GM19438 (cell line): ENCODE data around the gene NDUFA6.

Experiments used
- ATAC-seq: cut with Tn5 transposase; IDR thresholded peaks from one replicate; pipeline ENCODE4 v1.9.1; 2021; ENCODE audit warnings: low read depth; ENCODE audit not compliant: unreplicated experiment

Gene NDUFA6

GRCh38 chr22:42039271-42039670 lies 51.3 kb downstream of the NDUFA6 start:
- ATAC-seq, result no peak
